ENCODE results near the gene FOXN3.

FOXN3 gene

GRCh38 chr14:89418976-89419375 is 1.9 kb upstream of the FOXN3 start:
- DNase-seq (ENCODE audit: low read depth in 1 of 2, low spot score in 1 of 2) = peak; percentile 61 to 70

GRCh38 chr14:89418452-89418851 is 1.4 kb upstream of the FOXN3 start:
- TF ChIP-seq SPI1 (IDR thresholded peaks at IDR 0.05; ENCODE audit: borderline replicate concordance, low read depth) (no peak), GABPA (IDR thresholded peaks at IDR 0.05; ENCODE audit: low read depth) (no peak), POLR2AphosphoS5 (IDR thresholded peaks at IDR 0.05; ENCODE audit: low read depth) (no peak), CTCF (IDR thresholded peaks at IDR 0.05; ENCODE audit: insufficient read depth, low read length) (no peak), REST (IDR thresholded peaks at IDR 0.05; ENCODE audit: insufficient replicate concordance, low read depth) (no peak)
- no peak for DNase-seq (ENCODE audit: low read depth in 1 of 2, low spot score in 1 of 2)
- no peaks in the 10 kb centered on the region for H3K27me3 ChIP-seq (ENCODE audit: insufficient read depth, poor library complexity, severe bottlenecking)
- no peak overlapping the region for H3K27ac ChIP-seq (replicated peaks)
- no peak overlapping the region for H3K4me3 ChIP-seq (replicated peaks; ENCODE audit: insufficient read depth, low read length)

More at GRCh38 chr14:89418976-89419375, 1.9 kb upstream of the FOXN3 start:
- Histone ChIP-seq H3K27ac (replicated peaks) (no peak overlapping the region), H3K4me3 (replicated peaks; ENCODE audit: insufficient read depth, low read length) (no peak overlapping the region), H3K27me3 (ENCODE audit: insufficient read depth, poor library complexity, severe bottlenecking) (no peaks in the 10 kb centered on the region)
- TF ChIP-seq POLR2AphosphoS5 (IDR thresholded peaks at IDR 0.05; ENCODE audit: low read depth) (no peak), CTCF (IDR thresholded peaks at IDR 0.05; ENCODE audit: insufficient read depth, low read length) (peak; percentile 3), REST (IDR thresholded peaks at IDR 0.05; ENCODE audit: insufficient replicate concordance, low read depth) (no peak), SPI1 (IDR thresholded peaks at IDR 0.05; ENCODE audit: borderline replicate concordance, low read depth) (peak; percentile 79), GABPA (IDR thresholded peaks at IDR 0.05; ENCODE audit: low read depth) (no peak)

GRCh38 chr14:89417465-89418225 is 612 bp upstream of the FOXN3 start:
- peak overlapping the region; percentile 44 for H3K4me3 ChIP-seq (replicated peaks; ENCODE audit: insufficient read depth, low read length)
- TF ChIP-seq SPI1 (IDR thresholded peaks at IDR 0.05; ENCODE audit: borderline replicate concordance, low read depth) (no peak), GABPA (IDR thresholded peaks at IDR 0.05; ENCODE audit: low read depth) (no peak), REST (IDR thresholded peaks at IDR 0.05; ENCODE audit: insufficient replicate concordance, low read depth) (no peak), POLR2AphosphoS5 (IDR thresholded peaks at IDR 0.05; ENCODE audit: low read depth) (no peak), CTCF (IDR thresholded peaks at IDR 0.05; ENCODE audit: insufficient read depth, low read length) (no peak)

More at GRCh38 chr14:89417465-89418225, 612 bp upstream of the FOXN3 start:
- peak overlapping the region; percentile 89 for H3K27ac ChIP-seq (replicated peaks)
- peak; percentile 75 to 86 for DNase-seq (ENCODE audit: low read depth in 1 of 2, low spot score in 1 of 2)
- H3K27me3 ChIP-seq (ENCODE audit: insufficient read depth, poor library complexity, severe bottlenecking) = no peaks in the 10 kb centered on the region

Data from HL-60 (cell line).